AG04450 (cell line): ENCODE measurements around the gene DNAJB4. TPM values are rescaled to one million over a fixed set of nuclear protein-coding genes. Genes with fewer than 3 reads are reported as not detected.

Experiments
- CTCF ChIA-PET: fragments of 300-600, 350-600 bp; formaldehyde crosslinking; extraction: SDS; loops from one replicate; lab custom pipeline; 2022; ENCODE audit warnings: antibody characterized with exemption, inconsistent platforms; lab: Charles Lee
- POLR2A ChIA-PET: fragments of 350-600 bp; formaldehyde crosslinking; extraction: SDS; loops from one replicate; lab custom pipeline; 2021; ENCODE audit warnings: antibody characterized with exemption, inconsistent platforms; lab: Yijun Ruan, JAX
- DNase-seq: peaks from one replicate; pipeline ENCODE4 v3.0.0-alpha.2; 2011; ENCODE audit warnings: low read depth, low spot score
- H3K27ac ChIP-seq: one replicate; pipeline ENCODE4 v1.5.1; 2012; ENCODE audit warnings: low read depth, low read length, control low read depth
- H3K27me3 ChIP-seq: one replicate; pipeline ENCODE4 v1.6.0; 2012; ENCODE audit warnings: low read length; ENCODE audit not compliant: control insufficient read depth, insufficient read depth
- H3K4me3 ChIP-seq: 2 replicates; pipeline ENCODE4 v1.5.1; 2011; ENCODE audit warnings: mild to moderate bottlenecking, low read depth, low read length, control low read depth
- H3K9me3 ChIP-seq: 2 replicates; pipeline ENCODE4 v1.5.1; 2012; ENCODE audit warnings: low read length; ENCODE audit not compliant: control insufficient read depth, insufficient read depth
- polyA plus RNA-seq: library from polyadenylated mRNA; depleted of rRNA; stranded (reverse); fragments of >200 nt; gene quantifications from 2 replicates; pipeline ENCODE4 v1.2.3, GENCODE V29; 2011
- TF ChIP-seq, protein P1 (sequence below): IDR thresholded peaks from 2 replicates; pipeline ENCODE4 v1.5.1; 2011; ENCODE audit warnings: low read depth, low read length, control low read depth, inconsistent platforms

The DNAJB4 gene
- polyA plus RNA-seq, 1 experiment, result 51.6 TPM

DNA sequence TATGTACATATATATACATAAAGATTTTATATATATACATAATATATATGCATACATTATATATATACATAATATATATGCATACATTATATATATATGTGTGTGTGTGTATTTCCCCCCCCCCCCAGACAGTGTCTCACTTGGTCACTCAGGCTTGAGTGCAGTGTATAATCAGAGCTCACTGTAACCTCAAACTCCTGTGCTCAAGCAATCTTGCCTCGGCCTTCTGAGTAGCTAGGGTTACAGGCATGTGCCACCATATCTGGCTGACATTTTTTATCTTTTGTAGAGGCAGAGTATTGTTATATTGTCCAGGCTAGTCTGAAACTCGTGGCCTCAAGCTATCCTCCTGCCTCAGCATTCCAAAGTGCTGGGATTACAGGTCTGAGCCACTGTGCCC lies 16.8 kb upstream of the DNAJB4 start:
- TF ChIP-seq, protein P1, sequence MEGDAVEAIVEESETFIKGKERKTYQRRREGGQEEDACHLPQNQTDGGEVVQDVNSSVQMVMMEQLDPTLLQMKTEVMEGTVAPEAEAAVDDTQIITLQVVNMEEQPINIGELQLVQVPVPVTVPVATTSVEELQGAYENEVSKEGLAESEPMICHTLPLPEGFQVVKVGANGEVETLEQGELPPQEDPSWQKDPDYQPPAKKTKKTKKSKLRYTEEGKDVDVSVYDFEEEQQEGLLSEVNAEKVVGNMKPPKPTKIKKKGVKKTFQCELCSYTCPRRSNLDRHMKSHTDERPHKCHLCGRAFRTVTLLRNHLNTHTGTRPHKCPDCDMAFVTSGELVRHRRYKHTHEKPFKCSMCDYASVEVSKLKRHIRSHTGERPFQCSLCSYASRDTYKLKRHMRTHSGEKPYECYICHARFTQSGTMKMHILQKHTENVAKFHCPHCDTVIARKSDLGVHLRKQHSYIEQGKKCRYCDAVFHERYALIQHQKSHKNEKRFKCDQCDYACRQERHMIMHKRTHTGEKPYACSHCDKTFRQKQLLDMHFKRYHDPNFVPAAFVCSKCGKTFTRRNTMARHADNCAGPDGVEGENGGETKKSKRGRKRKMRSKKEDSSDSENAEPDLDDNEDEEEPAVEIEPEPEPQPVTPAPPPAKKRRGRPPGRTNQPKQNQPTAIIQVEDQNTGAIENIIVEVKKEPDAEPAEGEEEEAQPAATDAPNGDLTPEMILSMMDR, result no peak
- ChIA-PET POLR2A (interaction anchor here (0.6 kb wide), 1 partner anchor 305 kb away, joined by 3 read pairs; no protein-coding TSS in a partner anchor), CTCF (interaction anchor here (1.4 kb wide), 1 partner anchor 9 kb away, joined by 5 read pairs; the partner anchor contains the start of gene FUBP1)
- no peak for DNase-seq
- no peaks in the 10 kb centered on the region for H3K9me3 ChIP-seq
- no peak overlapping the region for H3K27ac ChIP-seq
- H3K27me3 ChIP-seq, result no peaks in the 10 kb centered on the region
- H3K4me3 ChIP-seq, result no peak overlapping the region

DNA sequence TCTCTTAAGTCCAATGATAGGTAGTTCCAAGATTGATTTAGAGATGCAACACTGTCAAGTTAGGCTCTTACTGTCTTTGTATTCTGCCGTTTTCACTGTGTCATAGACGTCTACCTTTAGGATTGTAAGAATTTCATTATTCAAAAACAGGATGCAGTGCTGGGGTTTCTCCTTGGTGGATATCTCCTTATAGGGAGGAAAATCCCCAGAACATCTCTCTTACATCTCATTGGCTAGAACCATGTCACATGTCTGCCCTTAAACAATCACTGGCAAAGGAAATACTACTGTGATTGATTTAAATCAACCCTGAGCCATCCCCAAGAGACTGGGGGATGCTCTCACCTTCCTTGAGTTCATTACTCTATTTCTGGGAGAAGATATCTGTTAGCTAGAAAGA lies 15.0 kb upstream of the DNAJB4 start:
- H3K9me3 ChIP-seq, result no peaks in the 10 kb centered on the region
- ChIA-PET CTCF (interaction anchor here (1.2 to 1.3 kb wide), 2 partner anchors 9 to 11 kb away, joined by 3 to 4 read pairs; partner anchors contain the start of gene FUBP1), POLR2A (no interaction called here)
- TF ChIP-seq, protein P1, result no peak
- no peak overlapping the region for H3K4me3 ChIP-seq
- DNase-seq, result no peak
- no peaks in the 10 kb centered on the region for H3K27me3 ChIP-seq
- H3K27ac ChIP-seq, result no peak overlapping the region

DNA sequence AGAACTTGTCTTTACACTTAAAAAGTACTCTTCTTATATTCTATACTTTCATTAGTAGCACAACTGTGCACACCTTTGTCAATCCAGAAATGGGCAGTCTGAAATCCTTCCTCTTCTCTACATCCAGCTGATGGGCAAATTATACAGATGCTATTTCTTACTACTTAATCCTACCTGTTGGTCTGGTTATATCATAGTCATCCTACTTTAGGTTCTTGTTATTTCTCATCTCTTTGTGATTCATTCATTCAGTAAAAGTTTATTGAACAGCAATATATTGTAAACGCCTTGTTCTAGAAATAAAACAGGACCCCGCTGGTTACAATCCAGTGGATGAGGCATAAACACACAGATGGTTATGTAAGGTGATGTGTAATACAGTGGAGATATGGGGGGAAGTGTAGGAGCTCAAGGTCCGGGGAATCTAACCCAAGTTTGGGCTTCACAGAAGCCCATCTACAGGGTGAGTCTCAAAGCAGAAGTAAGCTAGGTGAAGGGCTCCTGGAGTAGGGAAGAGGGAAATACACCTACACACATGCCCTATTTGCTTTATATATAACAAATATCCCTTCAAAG lies 14.0 kb upstream of the DNAJB4 start:
- DNase-seq, result no peak
- Histone ChIP-seq H3K27me3 (no peaks in the 10 kb centered on the region), H3K9me3 (no peaks in the 10 kb centered on the region), H3K4me3 (no peak overlapping the region), H3K27ac (no peak overlapping the region)
- CTCF ChIA-PET, result interaction anchor here (1.3 to 1.6 kb wide), 3 partner anchors 10 to 124 kb away, joined by 3 to 6 read pairs (median 4); no protein-coding TSS in a partner anchor
- TF ChIP-seq, protein P1, result no peak
- POLR2A ChIA-PET, result no interaction called here

DNA sequence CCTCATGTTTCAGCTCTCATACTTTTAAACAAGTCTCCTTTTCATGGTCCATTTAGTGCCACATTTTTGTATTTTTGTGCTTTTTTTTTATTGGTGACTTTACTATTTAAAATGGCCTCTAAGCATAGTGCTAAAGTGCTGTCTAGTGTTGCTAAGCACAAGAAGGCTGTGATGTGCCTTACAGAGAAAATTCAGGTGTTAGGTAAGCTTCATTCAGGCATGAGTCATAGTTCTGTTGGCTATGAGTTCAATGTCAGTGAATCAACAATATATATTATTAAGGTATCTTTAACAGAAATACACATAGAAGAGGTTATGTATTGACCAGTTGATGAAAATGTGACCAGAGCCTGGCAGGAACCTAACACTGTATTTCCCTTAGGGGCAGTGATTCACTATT lies 13.1 kb upstream of the DNAJB4 start:
- ChIA-PET POLR2A (no interaction called here), CTCF (interaction anchor here (1.3 to 1.6 kb wide), 2 partner anchors 11 to 123 kb away, joined by 3 to 6 read pairs; no protein-coding TSS in a partner anchor)
- Histone ChIP-seq H3K4me3 (no peak overlapping the region), H3K9me3 (no peaks in the 10 kb centered on the region), H3K27me3 (no peaks in the 10 kb centered on the region), H3K27ac (no peak overlapping the region)
- DNase-seq, result no peak
- TF ChIP-seq, protein P1, result no peak

DNA sequence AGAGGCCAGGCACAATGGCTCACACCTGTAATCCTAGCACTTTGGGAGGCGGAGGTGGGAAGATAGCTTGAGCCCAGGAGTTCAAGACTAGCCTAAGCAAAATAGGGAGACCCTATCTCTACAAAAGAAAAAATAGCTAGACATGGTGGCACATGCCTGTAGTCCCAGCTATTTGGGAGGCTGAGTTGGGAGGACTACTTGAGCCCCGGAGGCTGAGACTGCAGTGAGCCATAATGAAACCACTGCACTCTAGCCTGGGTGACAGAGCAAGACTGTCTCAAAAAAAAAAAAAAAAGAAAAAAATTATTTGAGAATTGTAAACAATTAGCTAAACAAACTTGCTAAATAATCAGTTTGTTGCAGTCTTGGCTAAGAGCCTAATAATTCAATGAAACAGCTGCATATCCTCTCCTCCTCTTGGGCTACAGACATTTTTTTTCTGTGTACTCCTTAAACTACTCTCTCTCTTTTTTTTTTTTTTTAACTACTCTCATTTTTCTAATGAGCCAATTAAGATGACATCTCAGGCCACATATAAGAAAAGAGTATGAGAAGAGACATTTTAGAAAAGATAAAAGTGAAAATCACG lies 10.5 kb upstream of the DNAJB4 start:
- ChIA-PET CTCF (interaction anchor here (0.7 to 1.5 kb wide), 3 partner anchors 16 to 71 kb away, joined by 3 read pairs; partner anchors contain the start of gene FUBP1), POLR2A (interaction anchor here (0.6 kb wide), 1 partner anchor 285 kb away, joined by 3 read pairs; no protein-coding TSS in a partner anchor)
- Histone ChIP-seq H3K27me3 (no peaks in the 10 kb centered on the region), H3K9me3 (no peaks in the 10 kb centered on the region), H3K27ac (no peak overlapping the region), H3K4me3 (no peak overlapping the region)
- TF ChIP-seq, protein P1, result no peak
- DNase-seq, result no peak
